SK-N-SH (cell line): Measurements from ENCODE around the gene CIDEB. TPM values are rescaled to one million over a fixed set of nuclear protein-coding genes. Genes with fewer than 3 reads are reported as not detected.
A peak's percentile ranks its signal among the peaks of the same experiment; 100 is the strongest.

Experiments
- CTCF ChIA-PET: fragments of 300-600, 350-600 bp; formaldehyde crosslinking; extraction: SDS; loops from one replicate; lab custom pipeline; 2021; lab: Yijun Ruan, JAX
- POLR2A ChIA-PET: fragments of 350-600 bp; sonication (Branson Sonifier 250); formaldehyde crosslinking; extraction: SDS; loops from one replicate; lab custom pipeline; 2020; ENCODE audit warnings: antibody characterized with exemption, inconsistent platforms; lab: Yijun Ruan, JAX
- DNase-seq: peaks from one replicate; pipeline ENCODE4 v3.0.0; 2012
- H2AFZ ChIP-seq: fragments of 200-600 bp; sonication (generic); 2 replicates; pipeline ENCODE4 v1.8.1; 2016; ENCODE audit warnings: antibody characterized with exemption, mild to moderate bottlenecking, low read depth
- H3F3A ChIP-seq: fragments of 200-600 bp; sonication (generic); replicated peaks from 2 replicates; pipeline ENCODE3; 2016; ENCODE audit warnings: antibody characterized with exemption, mild to moderate bottlenecking; ENCODE audit not compliant: insufficient read depth
- H3K27ac ChIP-seq, 2 experiments: fragments of 200-500 bp in 1 of 2; fragments of 200-600 bp in 1 of 2; sonication (Bioruptor generic) in 1 of 2; sonication (generic), shearing (Covaris generic) in 1 of 2; 2 replicates each; pipeline versions ENCODE4 v1.5.1 to v1.6.1; 2014 to 2016; ENCODE audit warnings: low read depth in 2 of 2, inconsistent platforms in 1 of 2, low read length in 1 of 2, mild to moderate bottlenecking in 1 of 2, mixed read lengths in 1 of 2
- H3K27me3 ChIP-seq: fragments of 200-600 bp; sonication (generic), shearing (Covaris generic); 2 replicates; pipeline ENCODE4 v1.6.1; 2016; ENCODE audit warnings: mixed run types; ENCODE audit not compliant: insufficient read depth
- H3K36me3 ChIP-seq, 2 experiments: fragments of 200-500 bp in 1 of 2; fragments of 200-600 bp in 1 of 2; sonication (Bioruptor generic) in 1 of 2; sonication (generic) in 1 of 2; replicated peaks in 1 of 2; 2 replicates each; pipeline versions ENCODE3 to v1.5.1; 2014 to 2016; ENCODE audit warnings: low read length in 1 of 2, mild to moderate bottlenecking in 1 of 2; ENCODE audit not compliant: insufficient read depth in 2 of 2, control insufficient read depth in 1 of 2
- H3K4me1 ChIP-seq, 2 experiments: fragments of 200-500 bp in 1 of 2; fragments of 200-600 bp in 1 of 2; sonication (Bioruptor generic) in 1 of 2; sonication (generic), shearing (Covaris generic) in 1 of 2; 2 replicates each; pipeline versions ENCODE4 v1.5.1 to v1.6.1; 2014 to 2016; ENCODE audit warnings: low read depth in 1 of 2, low read length in 1 of 2, mixed run types in 1 of 2; ENCODE audit not compliant: insufficient read depth in 2 of 2, control insufficient read depth in 1 of 2
- H3K4me2 ChIP-seq: fragments of 200-600 bp; sonication (generic), shearing (Covaris generic); 2 replicates; pipeline ENCODE4 v1.6.1; 2017; ENCODE audit warnings: mixed run types
- H3K4me3 ChIP-seq, 2 experiments: fragments of 200-500 bp in 1 of 2; fragments of 200-600 bp in 1 of 2; sonication (Bioruptor generic) in 1 of 2; sonication (generic), shearing (Covaris generic) in 1 of 2; 2 replicates each; pipeline versions ENCODE4 v1.5.1 to v1.8.1; 2014 to 2016; ENCODE audit warnings: low read depth in 2 of 2, inconsistent platforms in 1 of 2, low read length in 1 of 2, mild to moderate bottlenecking in 1 of 2, mixed read lengths in 1 of 2, moderate library complexity in 1 of 2
- H3K79me2 ChIP-seq: fragments of 200-600 bp; sonication (generic); 2 replicates; pipeline ENCODE4 v1.8.1; 2017; ENCODE audit warnings: mild to moderate bottlenecking; ENCODE audit not compliant: insufficient read depth
- H3K9ac ChIP-seq: fragments of 200-600 bp; sonication (generic); 2 replicates; pipeline ENCODE4 v1.6.1; 2017; ENCODE audit warnings: mixed run types
- H3K9me2 ChIP-seq: fragments of 200-600 bp; sonication (generic); 2 replicates; pipeline ENCODE4 v1.6.1; 2017; ENCODE audit warnings: mixed run types
- H3K9me3 ChIP-seq: fragments of 200-600 bp; sonication (generic); 2 replicates; pipeline ENCODE4 v1.6.1; 2017; ENCODE audit warnings: mixed run types, mild to moderate bottlenecking, moderate library complexity
- H4K20me1 ChIP-seq: fragments of 200-600 bp; sonication (generic); 2 replicates; pipeline ENCODE4 v1.6.1; 2017; ENCODE audit warnings: mild to moderate bottlenecking, mixed run types; ENCODE audit not compliant: insufficient read depth
- CTCF ChIP-seq: fragments of 200-600 bp; sonication (generic); IDR thresholded peaks from 2 replicates; pipeline ENCODE4 v1.6.1; 2017; ENCODE audit warnings: antibody characterized with exemption, mild to moderate bottlenecking, moderate library complexity
- GATA2 ChIP-seq: sonication (generic); formaldehyde crosslinking; IDR thresholded peaks from 2 replicates; pipeline ENCODE4 v1.5.0; 2020; ENCODE audit warnings: mild to moderate bottlenecking, missing genetic modification reagents
- MAX ChIP-seq: IDR thresholded peaks from 2 replicates; pipeline ENCODE4 v1.4.0; 2012; ENCODE audit warnings: low read depth
- MXI1 ChIP-seq: IDR thresholded peaks from 2 replicates; pipeline ENCODE4 v1.6.1; 2012; ENCODE audit warnings: mild to moderate bottlenecking, low read depth, low read length, improper control_type of control experiment
- NFIC ChIP-seq: IDR thresholded peaks from 2 replicates; pipeline ENCODE4 v1.4.0; 2012; ENCODE audit warnings: borderline replicate concordance
- RAD21 ChIP-seq: IDR thresholded peaks from 2 replicates; pipeline ENCODE4 v1.6.1; 2012; ENCODE audit warnings: mild to moderate bottlenecking, low read length
- RFX5 ChIP-seq: IDR thresholded peaks from 2 replicates; pipeline ENCODE4 v1.6.1; 2012; ENCODE audit warnings: mild to moderate bottlenecking, improper control_type of control experiment, low read length
- RXRA ChIP-seq: IDR thresholded peaks from 2 replicates; pipeline ENCODE4 v1.4.0; 2012; ENCODE audit warnings: low read depth, mild to moderate bottlenecking, borderline replicate concordance
- SMC3 ChIP-seq: IDR thresholded peaks from 2 replicates; pipeline ENCODE4 v1.6.1; 2012; ENCODE audit warnings: low read depth, low read length, improper control_type of control experiment
- TCF12 ChIP-seq: IDR thresholded peaks from 2 replicates; pipeline ENCODE4 v1.4.0; 2012
- YY1 ChIP-seq: IDR thresholded peaks from 2 replicates; pipeline ENCODE4 v1.4.0; 2012; ENCODE audit warnings: low read depth, mild to moderate bottlenecking
- ZBTB33 ChIP-seq: IDR thresholded peaks from 2 replicates; pipeline ENCODE4 v1.4.0; 2012; ENCODE audit warnings: low read depth, borderline replicate concordance
- WGBS: methylation state at CpG from one replicate; pipeline ENCODE4 v1.1.6; 2017; ENCODE audit warnings: low lambda C conversion rate; 5-methylcytosine and 5-hydroxymethylcytosine counted together
- polyA plus RNA-seq, 3 experiments: library from polyadenylated mRNA; depleted of rRNA; stranded (reverse); fragments of >200 nt; gene quantifications; 2 replicates each; pipeline ENCODE4 v1.2.3, GENCODE V29; 2012

Gene CIDEB
- polyA plus RNA-seq, 1 of the 3 experiments (the other 2 are of a cell fraction) = 0.05 TPM

- no peaks in the 10 kb centered on the region for H3K27me3 ChIP-seq
- H3K36me3 ChIP-seq = no peaks in the 10 kb centered on the region
- no peaks in the 10 kb centered on the region for H3K9me3 ChIP-seq
- H3K27ac ChIP-seq = no peak overlapping the region
- H3K9ac ChIP-seq = no peak overlapping the region
- ChIA-PET CTCF (interaction anchor here (1.3 to 8.9 kb wide), 8 partner anchors 9 to 38 kb away, joined by 5 to 87 read pairs (median 10); partner anchors contain the start of genes CIDEB, DHRS1, NOP9 and RABGGTA), POLR2A (interaction anchor here (1.5 kb wide), 1 partner anchor 10 kb away, joined by 3 read pairs; the partner anchor contains the start of gene RABGGTA)
- no peak overlapping the region for H3K4me3 ChIP-seq
- H2AFZ ChIP-seq = no peak overlapping the region
- H3F3A ChIP-seq = no peaks in the 10 kb centered on the region
- no peaks in the 10 kb centered on the region for H4K20me1 ChIP-seq
- H3K4me1 ChIP-seq = peaks cover 0 to 10% of the 10 kb centered on the region in 2 experiments; a peak in 1 of 4 replicates
- no peak overlapping the region for H3K4me2 ChIP-seq
- TF ChIP-seq TCF12 (no peak), YY1 (no peak)
- DNase-seq = no peak
- 83% methylated on average over 6 of the region's 6 CpGs for WGBS
- H3K9me2 ChIP-seq = no peaks in the 10 kb centered on the region
- H3K79me2 ChIP-seq = no peaks in the 10 kb centered on the region
Measured at GRCh38 chr14:24280797-24281460, 26.8 kb downstream of the CIDEB start.

DNA sequence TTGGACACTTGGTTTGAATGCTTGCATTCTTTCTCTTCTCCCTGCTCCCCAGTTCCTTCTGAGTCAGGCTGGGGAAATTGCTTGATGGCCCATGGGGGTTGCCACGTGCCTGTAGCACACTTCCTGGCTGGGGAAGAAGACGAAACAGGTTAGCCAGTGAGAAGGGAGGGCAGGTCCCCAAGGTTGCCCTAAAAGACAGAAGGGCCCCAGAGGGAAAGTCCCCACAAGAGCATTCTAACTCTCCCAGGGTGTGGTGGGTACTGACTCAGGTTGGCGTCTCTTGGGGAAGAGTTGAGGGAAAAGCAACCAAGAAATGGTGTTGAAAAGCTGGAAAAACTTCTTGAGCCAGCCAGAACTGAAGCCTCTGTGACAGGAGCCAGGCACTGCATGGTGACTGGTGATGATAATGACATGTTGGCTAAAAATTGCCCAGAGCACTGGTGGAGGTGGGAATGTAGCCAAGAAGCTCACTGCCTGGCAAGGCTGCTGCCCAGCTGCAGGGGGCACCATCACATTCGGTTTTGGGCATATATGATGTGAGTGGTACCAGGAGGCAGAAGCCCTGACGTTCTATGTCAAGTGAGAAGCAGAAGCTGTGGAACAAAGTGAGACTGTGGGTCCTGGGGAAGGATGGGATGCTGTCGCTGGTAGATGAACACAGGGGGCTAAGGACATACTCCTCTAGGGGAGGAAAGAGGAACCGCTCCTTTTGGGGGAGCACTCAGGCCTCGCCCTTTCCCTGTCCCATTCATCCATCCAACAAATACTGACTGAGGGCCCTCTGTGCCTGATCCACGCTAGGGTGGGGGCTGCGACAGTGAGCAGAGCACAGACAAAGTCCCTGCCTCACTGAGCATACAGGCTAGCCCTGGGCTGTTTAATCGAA, 28.2 kb downstream of the CIDEB start:
- H3K4me3 ChIP-seq = no peak overlapping the region
- H4K20me1 ChIP-seq = no peaks in the 10 kb centered on the region
- H3K9me3 ChIP-seq = no peaks in the 10 kb centered on the region
- H3F3A ChIP-seq = no peaks in the 10 kb centered on the region
- peaks cover 0 to 10% of the 10 kb centered on the region in 2 experiments; a peak in 1 of 4 replicates for H3K4me1 ChIP-seq
- CTCF ChIA-PET = interaction anchor here (0.7 to 8.9 kb wide), 16 partner anchors 9 to 157 kb away, joined by 3 to 87 read pairs (median 5); partner anchors contain the start of genes CIDEB, DHRS1, NOP9 and TINF2
- no peaks in the 10 kb centered on the region for H3K27me3 ChIP-seq
- no peak overlapping the region for H2AFZ ChIP-seq
- 59% methylated on average over 11 of the region's 11 CpGs for WGBS
- no peaks in the 10 kb centered on the region for H3K9me2 ChIP-seq
- H3K9ac ChIP-seq = no peak overlapping the region
- POLR2A ChIA-PET = interaction anchor here (0.8 to 1.5 kb wide), 2 partner anchors 8 to 37 kb away, joined by 3 read pairs; partner anchors contain the start of genes RABGGTA and TINF2
- no peak overlapping the region for H3K27ac ChIP-seq
- DNase-seq = peak; percentile 67
- H3K79me2 ChIP-seq = no peaks in the 10 kb centered on the region
- TF ChIP-seq NFIC = peak; percentile 40; the same call in 1 of the 2 replicates
- TF ChIP-seq RXRA = no peak
- TF ChIP-seq RAD21 = peak; percentile 60
- peak; percentile 55; the same call in 1 of the 2 replicates for TF ChIP-seq MXI1
- TF ChIP-seq CTCF = peak; percentile 47
- no peak for TF ChIP-seq GATA2 (CRISPR knock-in tag)
- TF ChIP-seq SMC3 = peak; percentile 36; the same call in 1 of the 2 replicates
- TF ChIP-seq ZBTB33 = no peak
- peak; percentile 94 for TF ChIP-seq RFX5
- no peak for TF ChIP-seq MAX
- TF ChIP-seq, all 33 proteins: peak for 6
- no peak overlapping the region for H3K4me2 ChIP-seq
- no peaks in the 10 kb centered on the region for H3K36me3 ChIP-seq
